Measurements from ENCODE around the gene CC2D1A.

- TF ChIP-seq POLR2A (IDR thresholded peaks at IDR 0.05) (no peak), CTCF (IDR thresholded peaks at IDR 0.05) (no peak)
Observed at GRCh38 chr19:13959962-13960862, 54.2 kb downstream of the CC2D1A start.

All from tibial nerve (tissue), 3 donors.